Panc1 (cell line): ENCODE measurements around the gene PIWIL4. TPM values are rescaled to one million over a fixed set of nuclear protein-coding genes. Genes with fewer than 3 reads are reported as not detected.
"Not testable (repeated sequence)": the region's sequence is repeated elsewhere in the genome, so short reads cannot be mapped to it uniquely, and the experiment has no call there.

Source experiments
- ATAC-seq: fragments of 200-7000 bp; cut with Tn5 transposase; 2 replicates; pipeline ENCODE4 v1.9.1; 2020; ENCODE audit warnings: mild to moderate bottlenecking, moderate library complexity
- BruUV-seq: library from RNA; stranded (reverse); fragments of 400-500 nt; replicated peaks from 2 replicates; lab custom pipeline; 2021; lab: Mats Ljungman, UMichigan
- CTCF ChIA-PET: fragments of 300-600 bp; sonication (Branson Sonifier 250); formaldehyde crosslinking; loops from one replicate; lab custom pipeline; 2022; ENCODE audit warnings: antibody characterized with exemption; lab: Charles Lee
- POLR2A ChIA-PET: fragments of 300-600 bp; sonication (Branson Sonifier 250); formaldehyde crosslinking; loops from one replicate; lab custom pipeline; 2022; ENCODE audit warnings: antibody characterized with exemption; lab: Charles Lee
- DNase-seq: peaks from one replicate; pipeline ENCODE4 v3.0.0-alpha.2; 2010; ENCODE audit warnings: low read depth, low spot score
- H3K27ac ChIP-seq: 2 replicates; pipeline ENCODE4 v1.5.1; 2011; ENCODE audit warnings: mild to moderate bottlenecking, low read length, inconsistent platforms
- H3K27me3 ChIP-seq: fragments of 200-500 bp; sonication (Bioruptor generic); 2 replicates; pipeline ENCODE4 v1.6.0; 2014; ENCODE audit warnings: low read length, inconsistent platforms; ENCODE audit not compliant: control insufficient read depth, insufficient read depth
- H3K36me3 ChIP-seq: fragments of 200-500 bp; sonication (Bioruptor generic); 2 replicates; pipeline ENCODE4 v1.5.1; 2014; ENCODE audit warnings: inconsistent platforms, mild to moderate bottlenecking, low read length, moderate library complexity; ENCODE audit not compliant: control insufficient read depth, insufficient read depth
- H3K4me1 ChIP-seq: 2 replicates; pipeline ENCODE4 v1.5.1; 2011; ENCODE audit warnings: inconsistent platforms, mild to moderate bottlenecking, low read length, moderate library complexity; ENCODE audit not compliant: control insufficient read depth, insufficient read depth
- H3K4me3 ChIP-seq, 2 experiments: 2 replicates each; pipeline ENCODE4 v1.5.1; 2011 to 2012; ENCODE audit warnings: low read depth in 2 of 2, low read length in 2 of 2, mild to moderate bottlenecking in 2 of 2, inconsistent platforms in 1 of 2, moderate library complexity in 1 of 2
- H3K9me3 ChIP-seq: fragments of 200-500 bp; sonication (Bioruptor generic); 2 replicates; pipeline ENCODE4 v1.5.1; 2014; ENCODE audit warnings: low read depth, mild to moderate bottlenecking, inconsistent platforms, low read length, moderate library complexity; ENCODE audit not compliant: control insufficient read depth, insufficient read depth
- POLR2AphosphoS5 ChIP-seq: IDR thresholded peaks from 2 replicates; pipeline ENCODE4 v1.6.1; 2012; ENCODE audit warnings: mild to moderate bottlenecking, low read depth, low read length, moderate library complexity
- SIN3A ChIP-seq: IDR thresholded peaks from 2 replicates; pipeline ENCODE4 v1.6.1; 2012; ENCODE audit warnings: low read depth, mild to moderate bottlenecking, low read length, moderate library complexity, borderline replicate concordance; ENCODE audit not compliant: insufficient read depth
- TCF7L2 ChIP-seq: IDR thresholded peaks from 2 replicates; pipeline ENCODE4 v1.6.1; 2011; ENCODE audit warnings: mild to moderate bottlenecking, low read depth, low read length, inconsistent platforms
- in situ Hi-C: cut with HindIII; loops from 2 replicates; pipeline ENCODE4 v1.10.0; 2016; ENCODE audit warnings: low sequenced_read_pairs, low pct_unique_long_range_greater_than_20kb
- intact Hi-C: fragments of 100-400 bp; cut with micrococcal nuclease; formaldehyde crosslinking; loops from one replicate; pipeline ENCODE4 v1.10.0; 2022; ENCODE audit not compliant: unreplicated experiment
- total RNA-seq: library from RNA; stranded (reverse); gene quantifications from one replicate; pipeline ENCODE4 v1.2.1, GENCODE V29; 2021; ENCODE audit not compliant: unreplicated experiment
- TF ChIP-seq, protein P1 (sequence below): fragments of 450-650 bp; IDR thresholded peaks from 2 replicates; pipeline ENCODE4 v1.5.1; 2017; ENCODE audit warnings: mild to moderate bottlenecking
- TF ChIP-seq, protein P2 (sequence below), 2 experiments: IDR thresholded peaks; 2 replicates each; pipeline ENCODE4 v1.6.1; 2011 to 2012; ENCODE audit warnings: low read depth in 2 of 2, control low read depth in 1 of 2, low read length in 1 of 2, mild to moderate bottlenecking in 1 of 2, moderate library complexity in 1 of 2; ENCODE audit not compliant: insufficient read depth in 1 of 2

The PIWIL4 gene
- total RNA-seq, 1 experiment from 2014 or later: 2.1 TPM

DNA sequence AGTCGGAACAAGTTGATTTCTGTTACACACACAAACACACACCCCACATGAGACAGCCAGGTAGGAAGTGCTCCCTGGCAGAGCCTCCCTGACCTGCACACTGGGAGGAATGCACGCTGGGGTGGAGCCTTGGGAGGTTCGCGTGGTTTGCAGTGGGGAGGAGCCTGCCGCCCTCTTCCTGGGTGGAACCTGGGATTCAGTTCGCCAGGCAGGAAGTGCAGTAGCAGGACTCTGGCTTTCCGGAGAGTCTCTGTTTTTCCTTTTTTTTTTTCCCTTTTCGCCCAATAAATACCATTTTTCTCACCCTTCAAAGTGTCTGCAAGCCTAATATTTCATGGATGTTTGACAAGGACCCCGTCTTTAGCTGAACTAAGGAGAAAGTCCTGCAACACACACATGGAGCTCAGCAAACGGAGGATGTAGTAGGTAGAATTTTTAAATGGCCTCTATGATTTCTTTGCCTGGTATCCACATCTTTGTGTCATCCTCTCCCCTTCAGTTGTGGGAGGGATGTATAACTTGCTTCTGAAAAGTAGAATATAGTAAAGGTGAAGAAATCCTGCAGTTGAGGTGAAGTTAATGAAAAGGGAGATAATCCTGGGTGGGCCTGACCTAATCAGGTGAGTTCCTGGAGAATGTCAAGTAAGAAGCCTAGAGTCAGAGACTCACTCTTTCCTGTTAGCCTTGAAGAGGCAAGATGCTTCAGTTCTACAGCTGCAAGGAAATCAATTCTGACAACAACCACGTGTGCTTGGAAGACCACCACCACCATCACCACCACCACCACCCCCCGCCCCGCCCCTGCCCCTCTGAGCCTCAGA lies 72.9 kb downstream of the PIWIL4 start:
- ATAC-seq (no peak), DNase-seq (no peak)
- intact Hi-C loops: no loop called here
- Histone ChIP-seq H3K27me3 (no peaks in the 10 kb centered on the region), H3K36me3 (no peaks in the 10 kb centered on the region; the same call in 1 of the 2 replicates), H3K9me3 (no peaks in the 10 kb centered on the region), H3K4me3 (no peak overlapping the region), H3K27ac (no peak overlapping the region), H3K4me1 (peaks cover 3% of the 10 kb centered on the region; the same call in 1 of the 2 replicates)
- in situ Hi-C loops: no loop called here
- POLR2A ChIA-PET: no interaction called here
- BruUV-seq: no TSS peak
- TF ChIP-seq TCF7L2 (no peak), SIN3A (no peak), POLR2AphosphoS5 (no peak)
- TF ChIP-seq, protein P1, sequence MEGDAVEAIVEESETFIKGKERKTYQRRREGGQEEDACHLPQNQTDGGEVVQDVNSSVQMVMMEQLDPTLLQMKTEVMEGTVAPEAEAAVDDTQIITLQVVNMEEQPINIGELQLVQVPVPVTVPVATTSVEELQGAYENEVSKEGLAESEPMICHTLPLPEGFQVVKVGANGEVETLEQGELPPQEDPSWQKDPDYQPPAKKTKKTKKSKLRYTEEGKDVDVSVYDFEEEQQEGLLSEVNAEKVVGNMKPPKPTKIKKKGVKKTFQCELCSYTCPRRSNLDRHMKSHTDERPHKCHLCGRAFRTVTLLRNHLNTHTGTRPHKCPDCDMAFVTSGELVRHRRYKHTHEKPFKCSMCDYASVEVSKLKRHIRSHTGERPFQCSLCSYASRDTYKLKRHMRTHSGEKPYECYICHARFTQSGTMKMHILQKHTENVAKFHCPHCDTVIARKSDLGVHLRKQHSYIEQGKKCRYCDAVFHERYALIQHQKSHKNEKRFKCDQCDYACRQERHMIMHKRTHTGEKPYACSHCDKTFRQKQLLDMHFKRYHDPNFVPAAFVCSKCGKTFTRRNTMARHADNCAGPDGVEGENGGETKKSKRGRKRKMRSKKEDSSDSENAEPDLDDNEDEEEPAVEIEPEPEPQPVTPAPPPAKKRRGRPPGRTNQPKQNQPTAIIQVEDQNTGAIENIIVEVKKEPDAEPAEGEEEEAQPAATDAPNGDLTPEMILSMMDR: no peak
- TF ChIP-seq, protein P2, sequence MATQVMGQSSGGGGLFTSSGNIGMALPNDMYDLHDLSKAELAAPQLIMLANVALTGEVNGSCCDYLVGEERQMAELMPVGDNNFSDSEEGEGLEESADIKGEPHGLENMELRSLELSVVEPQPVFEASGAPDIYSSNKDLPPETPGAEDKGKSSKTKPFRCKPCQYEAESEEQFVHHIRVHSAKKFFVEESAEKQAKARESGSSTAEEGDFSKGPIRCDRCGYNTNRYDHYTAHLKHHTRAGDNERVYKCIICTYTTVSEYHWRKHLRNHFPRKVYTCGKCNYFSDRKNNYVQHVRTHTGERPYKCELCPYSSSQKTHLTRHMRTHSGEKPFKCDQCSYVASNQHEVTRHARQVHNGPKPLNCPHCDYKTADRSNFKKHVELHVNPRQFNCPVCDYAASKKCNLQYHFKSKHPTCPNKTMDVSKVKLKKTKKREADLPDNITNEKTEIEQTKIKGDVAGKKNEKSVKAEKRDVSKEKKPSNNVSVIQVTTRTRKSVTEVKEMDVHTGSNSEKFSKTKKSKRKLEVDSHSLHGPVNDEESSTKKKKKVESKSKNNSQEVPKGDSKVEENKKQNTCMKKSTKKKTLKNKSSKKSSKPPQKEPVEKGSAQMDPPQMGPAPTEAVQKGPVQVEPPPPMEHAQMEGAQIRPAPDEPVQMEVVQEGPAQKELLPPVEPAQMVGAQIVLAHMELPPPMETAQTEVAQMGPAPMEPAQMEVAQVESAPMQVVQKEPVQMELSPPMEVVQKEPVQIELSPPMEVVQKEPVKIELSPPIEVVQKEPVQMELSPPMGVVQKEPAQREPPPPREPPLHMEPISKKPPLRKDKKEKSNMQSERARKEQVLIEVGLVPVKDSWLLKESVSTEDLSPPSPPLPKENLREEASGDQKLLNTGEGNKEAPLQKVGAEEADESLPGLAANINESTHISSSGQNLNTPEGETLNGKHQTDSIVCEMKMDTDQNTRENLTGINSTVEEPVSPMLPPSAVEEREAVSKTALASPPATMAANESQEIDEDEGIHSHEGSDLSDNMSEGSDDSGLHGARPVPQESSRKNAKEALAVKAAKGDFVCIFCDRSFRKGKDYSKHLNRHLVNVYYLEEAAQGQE (IDR thresholded peaks at IDR 0.05; ENCODE audit: insufficient read depth in 1 of 2, low read depth in 2 of 2, low read length in 1 of 2): no peak
- CTCF ChIA-PET: no interaction called here

DNA sequence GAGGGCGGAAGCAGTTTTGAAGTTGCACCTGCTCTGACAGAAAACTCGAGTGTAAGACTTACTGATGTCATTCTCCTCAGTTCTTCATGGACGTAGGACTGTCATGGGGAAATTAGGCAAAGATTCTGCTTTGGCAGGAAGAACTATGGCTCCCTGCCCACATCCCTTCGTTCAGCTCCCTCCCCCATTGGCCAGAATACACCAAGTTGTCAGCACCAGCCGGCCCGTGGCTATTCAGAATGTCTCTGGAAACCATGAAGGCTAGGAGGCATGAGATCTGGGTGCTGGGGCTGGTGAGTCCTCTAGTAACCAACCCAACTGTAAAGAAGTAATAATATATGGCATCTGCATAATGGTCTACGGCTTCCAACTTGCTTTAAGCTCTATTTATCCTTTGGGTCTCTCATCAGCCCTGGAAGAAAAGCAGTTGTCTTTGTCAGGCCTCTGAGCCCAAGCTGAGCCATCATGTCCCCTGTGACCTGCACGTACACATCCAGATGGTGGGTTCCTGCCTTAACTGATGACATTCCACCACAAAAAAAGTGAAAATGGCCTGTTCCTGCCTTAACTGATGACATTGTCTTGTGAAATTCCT lies 74.1 kb downstream of the PIWIL4 start:
- Histone ChIP-seq H3K27me3 (no peaks in the 10 kb centered on the region), H3K9me3 (no peaks in the 10 kb centered on the region), H3K4me1 (peaks cover 3% of the 10 kb centered on the region; the same call in 1 of the 2 replicates), H3K36me3 (no peaks in the 10 kb centered on the region; the same call in 1 of the 2 replicates), H3K4me3 (no peak overlapping the region), H3K27ac (no peak overlapping the region)
- TF ChIP-seq, protein P2 (IDR thresholded peaks at IDR 0.05; ENCODE audit: insufficient read depth in 1 of 2, low read depth in 2 of 2, low read length in 1 of 2): no peak
- TF ChIP-seq SIN3A (no peak), POLR2AphosphoS5 (no peak), TCF7L2 (no peak)
- TF ChIP-seq, protein P1: no peak
- ChIA-PET CTCF (no interaction called here), POLR2A (no interaction called here)
- DNase-seq (no peak), ATAC-seq (no peak)
- BruUV-seq: no TSS peak
- intact Hi-C loops: no loop called here
- in situ Hi-C loops: no loop called here

DNA sequence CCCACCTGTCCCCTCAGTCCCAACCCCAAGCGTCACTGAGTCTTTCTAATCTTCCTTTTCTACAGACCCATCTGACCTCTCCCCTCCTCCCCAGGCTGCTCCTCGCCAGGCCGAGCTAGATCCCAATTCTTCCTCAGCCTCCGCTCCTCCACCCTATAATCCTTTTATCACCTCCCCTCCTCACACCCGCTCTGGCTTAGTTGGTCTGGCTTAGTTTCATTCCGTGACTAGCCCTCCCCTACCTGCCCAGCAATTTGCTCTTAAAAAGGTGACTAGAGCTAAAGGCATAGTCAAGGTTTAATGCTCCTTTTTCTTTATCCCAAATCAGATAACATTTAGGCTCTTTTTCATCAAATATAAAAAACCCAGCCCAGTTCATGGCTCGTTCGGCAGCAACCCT lies 76.0 kb downstream of the PIWIL4 start:
- H3K36me3 ChIP-seq, ATAC-seq, H3K27me3 ChIP-seq, CTCF ChIA-PET, DNase-seq, H3K27ac ChIP-seq, POLR2A ChIA-PET, in situ Hi-C loops, H3K9me3 ChIP-seq, H3K4me3 ChIP-seq, BruUV-seq, intact Hi-C loops, H3K4me1 ChIP-seq: not testable (repeated sequence)
